K562 (cell line): ENCODE measurements around the gene TENM4. TPM values are rescaled to one million over a fixed set of nuclear protein-coding genes. Genes with fewer than 3 reads are reported as not detected.

ENCODE experiments used
- ATAC-seq: fragments of 200-7000 bp; cut with Tn5 transposase; 3 replicates; pipeline ENCODE4 v1.9.1; 2020; ENCODE audit warnings: moderate library complexity
- BruUV-seq: library from RNA; stranded (reverse); fragments of 400-500 nt; replicated peaks from 2 replicates; lab custom pipeline; 2021; lab: Mats Ljungman, UMichigan
- CTCF ChIA-PET: fragments of 300-600 bp; formaldehyde crosslinking; extraction: SDS; loops from one replicate; lab custom pipeline; 2021; ENCODE audit warnings: low intra/inter-chr PET ratio; lab: Yijun Ruan, JAX
- POLR2A ChIA-PET: fragments of 300-600, 350-650 bp; sonication (Branson Sonifier 250); formaldehyde crosslinking; extraction: SDS; loops from one replicate; lab custom pipeline; 2021; ENCODE audit warnings: antibody characterized with exemption, inconsistent platforms; lab: Yijun Ruan, JAX
- DNase-seq, 4 experiments: peaks; one replicate each; pipeline versions ENCODE4 v3.0.0 to v3.0.0-alpha.2; 2011 to 2018; ENCODE audit warnings: low spot score in 3 of 4, mixed read lengths in 3 of 4; ENCODE audit errors: extremely low read depth in 1 of 4
- FAIRE-seq: peaks from 2 replicates; lab custom pipeline; 2011; peaks lifted over from hg19 to GRCh38; lab: Jason Lieb, UNC
- H2AFZ ChIP-seq: 2 replicates; pipeline ENCODE4 v1.6.0; 2011; ENCODE audit warnings: low read depth, low read length, control low read depth, inconsistent platforms
- H3K27ac ChIP-seq: fragments of 200-600 bp; 3 replicates; pipeline ENCODE4 v1.8.0; 2011; ENCODE audit warnings: low read depth, mild to moderate bottlenecking, control low read depth, inconsistent platforms, low read length, moderate library complexity, mixed read lengths; ENCODE audit errors: extremely low read depth
- H3K27me3 ChIP-seq, 2 experiments: fragments of 300-600 bp in 1 of 2; 2 replicates in 1 of 2; 3 replicates in 1 of 2; pipeline versions ENCODE4 v1.6.0 to v1.8.0; 2011; ENCODE audit warnings: inconsistent platforms in 2 of 2, low read length in 2 of 2, mild to moderate bottlenecking in 1 of 2, mixed read lengths in 1 of 2, moderate library complexity in 1 of 2; ENCODE audit not compliant: control insufficient read depth in 2 of 2, insufficient read depth in 2 of 2
- H3K36me3 ChIP-seq: fragments of 300-600 bp; 3 replicates; pipeline ENCODE4 v1.8.0; 2011; ENCODE audit warnings: mild to moderate bottlenecking, low read length, inconsistent platforms; ENCODE audit not compliant: control insufficient read depth, insufficient read depth
- H3K4me1 ChIP-seq, 2 experiments: fragments of 200-600 bp in 1 of 2; replicated peaks in 1 of 2; 2 replicates in 1 of 2; 3 replicates in 1 of 2; pipeline versions ENCODE4 v1.5.1 to v1.8.0; 2011; ENCODE audit warnings: inconsistent platforms in 2 of 2, low read length in 2 of 2, mild to moderate bottlenecking in 1 of 2, mixed read lengths in 1 of 2, moderate library complexity in 1 of 2; ENCODE audit not compliant: control insufficient read depth in 2 of 2, insufficient read depth in 2 of 2
- H3K4me2 ChIP-seq: 2 replicates; pipeline ENCODE4 v1.6.1; 2011; ENCODE audit warnings: low read length, control low read depth, inconsistent platforms, mixed read lengths; ENCODE audit not compliant: insufficient read depth
- H3K4me3 ChIP-seq: fragments of 200-600 bp; sonication (generic), shearing (Covaris generic); 2 replicates; pipeline ENCODE4 v1.5.1; 2016; ENCODE audit warnings: control low read depth, inconsistent platforms
- H3K79me2 ChIP-seq: fragments of 200-600 bp; 3 replicates; pipeline ENCODE4 v1.8.0; 2011; ENCODE audit warnings: low read length, inconsistent platforms; ENCODE audit not compliant: control insufficient read depth, insufficient read depth
- H3K9ac ChIP-seq, 2 experiments: 2 replicates each; pipeline versions ENCODE4 v1.6.0 to v1.6.1; 2011; ENCODE audit warnings: low read depth in 2 of 2, low read length in 2 of 2, control low read depth in 1 of 2, inconsistent platforms in 1 of 2, mild to moderate bottlenecking in 1 of 2, mixed read lengths in 1 of 2; ENCODE audit not compliant: insufficient read depth in 1 of 2
- H3K9me1 ChIP-seq: one replicate; pipeline ENCODE4 v1.6.0; 2011; ENCODE audit warnings: inconsistent platforms, mild to moderate bottlenecking, low read length, moderate library complexity; ENCODE audit not compliant: control insufficient read depth, insufficient read depth
- H3K9me3 ChIP-seq: replicated peaks from 2 replicates; pipeline ENCODE4 v1.5.1; 2011; ENCODE audit warnings: low read depth, low read length, inconsistent platforms; ENCODE audit not compliant: control insufficient read depth, insufficient read depth
- H4K20me1 ChIP-seq: replicated peaks from 2 replicates; pipeline ENCODE4 v1.6.1; 2011; ENCODE audit warnings: low read length, inconsistent platforms, mixed read lengths; ENCODE audit not compliant: control insufficient read depth, insufficient read depth
- CSDE1 ChIP-seq, 2 experiments: fragments of 450-650 bp; IDR thresholded peaks; 2 replicates each; pipeline ENCODE4 v1.6.1; 2016; ENCODE audit warnings: mild to moderate bottlenecking in 1 of 2
- HMG20A ChIP-seq: fragments of 450-650 bp; formaldehyde crosslinking; conservative IDR thresholded peaks from 2 replicates; pipeline ENCODE4 v1.4.0; 2020; ENCODE audit warnings: mild to moderate bottlenecking, mixed read lengths
- KDM5B ChIP-seq: fragments of 200-600 bp; sonication (generic); IDR thresholded peaks from 2 replicates; pipeline ENCODE4 v1.6.1; 2012; ENCODE audit warnings: low read depth, mild to moderate bottlenecking, moderate library complexity, low read length, control low read depth, inconsistent platforms; ENCODE audit not compliant: insufficient replicate concordance
- NCOR1 ChIP-seq: fragments of 450-650 bp; IDR thresholded peaks from 2 replicates; pipeline ENCODE4 v1.6.1; 2016; ENCODE audit warnings: mild to moderate bottlenecking, moderate library complexity
- NFE2L1 ChIP-seq: fragments of 450-650 bp; IDR thresholded peaks from 2 replicates; pipeline ENCODE4 v1.6.1; 2016; ENCODE audit warnings: missing genetic modification characterization, low read depth, mild to moderate bottlenecking, missing compliant biosample characterization, moderate library complexity, borderline replicate concordance
- RBM15 ChIP-seq: fragments of 200-400 bp; formaldehyde crosslinking; IDR thresholded peaks from 2 replicates; pipeline ENCODE4 v1.6.1; 2018; ENCODE audit warnings: mild to moderate bottlenecking, low read length, moderate library complexity; ENCODE audit not compliant: insufficient read depth
- RUNX1 ChIP-seq: sonication (generic); IDR thresholded peaks from 2 replicates; pipeline ENCODE4 v1.6.1; 2016; ENCODE audit warnings: antibody characterized with exemption, low read depth
- SMAD1 ChIP-seq: fragments of 150-350 bp; IDR thresholded peaks from 2 replicates; pipeline ENCODE4 v1.6.1; 2014; ENCODE audit warnings: low read length, low read depth; ENCODE audit not compliant: partially characterized antibody
- SNIP1 ChIP-seq: fragments of 450-650 bp; IDR thresholded peaks from 2 replicates; pipeline ENCODE4 v1.7.1; 2017; ENCODE audit warnings: low read depth, mild to moderate bottlenecking
- STAT6 ChIP-seq: sonication (generic); formaldehyde crosslinking; IDR thresholded peaks from 2 replicates; pipeline ENCODE4 v1.8.1; 2023; ENCODE audit warnings: mild to moderate bottlenecking, missing genetic modification reagents
- TFAM ChIP-seq: fragments of 250-450 bp; sonication (Bioruptor Pico); conservative IDR thresholded peaks from 2 replicates; pipeline ENCODE4 v1.5.0; 2021; ENCODE audit warnings: mild to moderate bottlenecking, moderate library complexity
- USF1 ChIP-seq: sonication (generic); formaldehyde crosslinking; IDR thresholded peaks from 2 replicates; pipeline ENCODE4 v1.9.0; 2022; ENCODE audit warnings: mild to moderate bottlenecking, missing genetic modification reagents
- ZBTB49 ChIP-seq: sonication (generic); formaldehyde crosslinking; IDR thresholded peaks from 2 replicates; pipeline ENCODE4 v1.8.0; 2022; ENCODE audit warnings: missing genetic modification reagents, mild to moderate bottlenecking, borderline replicate concordance
- ZNF12 ChIP-seq: sonication (generic); formaldehyde crosslinking; IDR thresholded peaks from 2 replicates; pipeline ENCODE4 v1.4.0; 2020; ENCODE audit warnings: mild to moderate bottlenecking, missing genetic modification reagents
- ZNF77 ChIP-seq: fragments of 250-450 bp; sonication (Bioruptor Pico); IDR thresholded peaks from 2 replicates; pipeline ENCODE4 v1.5.0; 2020
- ZSCAN32 ChIP-seq: fragments of 450-650 bp; formaldehyde crosslinking; IDR thresholded peaks from 2 replicates; pipeline ENCODE4 v1.4.0; 2020; ENCODE audit warnings: mild to moderate bottlenecking, moderate library complexity
- WGBS: fragments of 100-300 bp; shearing (Covaris generic); methylation state at CpG from one replicate; pipeline ENCODE4 v1.1.6; 2016; ENCODE audit warnings: low coverage, mixed read lengths; ENCODE audit not compliant: insufficient coverage; ENCODE audit errors: missing lambda C conversion rate; 5-methylcytosine and 5-hydroxymethylcytosine counted together
- in situ Hi-C: fragments of 300-500 bp; cut with MboI; formaldehyde crosslinking; loops from 4 replicates; pipeline ENCODE4 v1.15.0; 2018; ENCODE audit warnings: inconsistent platforms, mixed read lengths
- intact Hi-C: fragments of 100-400 bp; cut with micrococcal nuclease; formaldehyde crosslinking; loops from 2 replicates; pipeline ENCODE4 v1.14.2; 2022
- polyA plus RNA-seq, 8 experiments: library from polyadenylated mRNA; depleted of rRNA in 4 of 8; stranded (reverse) in 5 of 8; unstranded in 3 of 8; fragments of >200 nt; fragmentation: Nextera tagmentation in 2 of 8; fragmentation: Illumina TruSeq in 1 of 8; extraction: Ambion mirVana in 2 of 8; extraction: Trizol in 1 of 8; gene quantifications; 2 replicates each; pipeline versions ENCODE4 v1.2.1 to v1.2.3, GENCODE V29; 2011 to 2014; ENCODE audit warnings: inconsistent platforms in 1 of 8, missing spikeins in 1 of 8
- total RNA-seq, 7 experiments: library from RNA; depleted of rRNA in 6 of 7; stranded (reverse); fragments of >200 nt in 6 of 7; fragmentation: Illumina TruSeq in 2 of 7; extraction: Trizol in 2 of 7; gene quantifications; 2 replicates each; pipeline versions ENCODE4 v1.2.1 to v1.2.3, GENCODE V29; 2011 to 2021; ENCODE audit warnings: low replicate concordance in 1 of 7

Gene TENM4
- total and polyA plus RNA-seq, 9 of the 15 experiments (the other 6 are each of a cell fraction or from before 2014, with no cell fraction given): 0.16 TPM; not detected in 8

GRCh38 chr11:79095424-79095823, 345.4 kb downstream of the TENM4 start:
- CTCF ChIA-PET: no interaction called here
- H3K4me2 ChIP-seq: no peak overlapping the region
- no peak overlapping the region for H3K27ac ChIP-seq
- H3K9me1 ChIP-seq: no peaks in the 10 kb centered on the region
- no TSS peak for BruUV-seq
- H2AFZ ChIP-seq: no peak overlapping the region
- FAIRE-seq (no peak), ATAC-seq (no peak), DNase-seq (no peak)
- in situ Hi-C loops (no loop called here), intact Hi-C loops (no loop called here)
- no peaks in the 10 kb centered on the region; a peak in 1 of 5 replicates for H3K27me3 ChIP-seq
- H3K9me3 ChIP-seq: no peaks in the 10 kb centered on the region
- 0% methylated on average over 3 of the region's 3 CpGs for WGBS
- no peak overlapping the region for H3K4me3 ChIP-seq
- H3K4me1 ChIP-seq: no peaks in the 10 kb centered on the region
- POLR2A ChIA-PET: no interaction called here
- H3K9ac ChIP-seq: no peak overlapping the region
- no peaks in the 10 kb centered on the region for H3K79me2 ChIP-seq
- H4K20me1 ChIP-seq: no peaks in the 10 kb centered on the region
- H3K36me3 ChIP-seq: no peaks in the 10 kb centered on the region
- TF ChIP-seq ZNF12 (CRISPR knock-in tag) (no peak), NFE2L1 (tag) (no peak), STAT6 (no peak), ZSCAN32 (no peak), ZNF77 (no peak), KDM5B (no peak), SNIP1 (no peak), TFAM (CRISPR knock-in tag) (no peak), USF1 (CRISPR knock-in tag) (no peak), NCOR1 (no peak), HMG20A (CRISPR knock-in tag) (no peak), CSDE1 (IDR thresholded peaks at IDR 0.05) (no peak), RUNX1 (no peak), SMAD1 (no peak), ZBTB49 (CRISPR knock-in tag) (no peak), RBM15 (no peak)
